Upper lobe of right lung (tissue), 1 donor: ENCODE measurements around the gene LMAN1. TPM values are rescaled to one million over a fixed set of nuclear protein-coding genes. Genes with fewer than 3 reads are reported as not detected.

ENCODE experiments used
- total RNA-seq: library from RNA; stranded (reverse); fragmentation: NEBNext Ultra II Directional; extraction: Animal tissue kit (Norgen Biotek cat#: 25700); gene quantifications from one replicate; pipeline ENCODE4 v1.2.1, GENCODE V29; 2021
- donor health status: DM: no; HTN: yes; CAD: no; lungs with severe emphysema.

The LMAN1 gene
- total RNA-seq, 1 donor from 2014 or later = 63.1 TPM

Other genes starting within 250 kb of the LMAN1 start
- 66.8 TPM for gene SEC11C, start 219.4 kb downstream of the LMAN1 start, total RNA-seq
- gene GRP, start 139.1 kb downstream of the LMAN1 start, total RNA-seq = not detected
- gene RAX, start 85.8 kb downstream of the LMAN1 start, total RNA-seq = not detected
- gene CPLX4, start 40.6 kb downstream of the LMAN1 start, total RNA-seq = not detected